ENCODE data around the gene FAM171A1.

The FAM171A1 gene

GRCh38 chr10:15316145-15316544, 54.9 kb downstream of the FAM171A1 start:
- 62% methylated on average over 9 of the region's 9 CpGs for WGBS
- Histone ChIP-seq H3K36me3 (ENCODE audit: control insufficient read depth in 1 of 2, insufficient read depth in 2 of 2, low read depth in 1 of 2, low read length in 2 of 2) (peaks cover 0 to 4% of the 10 kb centered on the region in 2 experiments), H3K4me2 (ENCODE audit: low read length, poor library complexity, severe bottlenecking) (peak overlapping the region; percentile 38), H2AK5ac (ENCODE audit: low read length, severe bottlenecking) (no peak overlapping the region), H3K27ac (ENCODE audit: low read length, poor library complexity, severe bottlenecking) (peak overlapping the region; percentile 24), H2AFZ (ENCODE audit: low read depth, low read length) (no peak overlapping the region), H3K4me3 (ENCODE audit: insufficient read depth in 1 of 2, low read depth in 1 of 2, low read length in 2 of 2) (no peak overlapping the region), H3K79me1 (replicated peaks; ENCODE audit: low read length, poor library complexity, severe bottlenecking) (peaks cover 39% of the 10 kb centered on the region), H2BK5ac (ENCODE audit: low read depth, low read length, poor library complexity, severe bottlenecking) (no peak overlapping the region), H2BK120ac (ENCODE audit: low read depth, low read length) (no peak overlapping the region), H2BK15ac (ENCODE audit: low read depth, poor library complexity, severe bottlenecking) (peak overlapping the region; percentile 3), H3K9me3 (ENCODE audit: control insufficient read depth, low read length) (no peaks in the 10 kb centered on the region), H3K9ac (ENCODE audit: low read length) (no peak overlapping the region), H3K23ac (ENCODE audit: low read length in 2 of 2) (no peak overlapping the region), H3K4ac (ENCODE audit: low read depth in 1 of 2, low read length in 2 of 2) (no peak overlapping the region), H4K8ac (ENCODE audit: low read length) (no peak overlapping the region), H3K18ac (ENCODE audit: low read depth in 1 of 2, low read length in 2 of 2) (peak overlapping the region in 1 of 2 experiments; percentile 65), H4K91ac (ENCODE audit: low read length) (no peak overlapping the region), H2BK12ac (ENCODE audit: low read length in 2 of 2) (peak overlapping the region in 1 of 2 experiments; percentile 92), H3K4me1 (ENCODE audit: control insufficient read depth, insufficient read depth, low read depth, low read length) (peaks cover 17% of the 10 kb centered on the region), H3K14ac (ENCODE audit: low read length in 2 of 2) (peak overlapping the region in 1 of 2 experiments; percentile 68), H3K27me3 (ENCODE audit: control insufficient read depth in 1 of 2, insufficient read depth in 1 of 2, low read length in 2 of 2) (no peaks in the 10 kb centered on the region)
- peak; percentile 32 for DNase-seq

- H4K8ac ChIP-seq (ENCODE audit: low read length): no peak overlapping the region
- no peak overlapping the region for H3K14ac ChIP-seq (ENCODE audit: low read length in 2 of 2)
- H3K27ac ChIP-seq (ENCODE audit: low read length, poor library complexity, severe bottlenecking): no peak overlapping the region
- no peak overlapping the region for H3K4me2 ChIP-seq (ENCODE audit: low read length, poor library complexity, severe bottlenecking)
- no peak overlapping the region for H3K4ac ChIP-seq (ENCODE audit: low read depth in 1 of 2, low read length in 2 of 2)
- H3K23ac ChIP-seq (ENCODE audit: low read length in 2 of 2): no peak overlapping the region
- H2BK120ac ChIP-seq (ENCODE audit: low read depth, low read length): no peak overlapping the region
- WGBS: 95% methylated on average over 8 of the region's 8 CpGs
- no peaks in the 10 kb centered on the region for H3K27me3 ChIP-seq (ENCODE audit: control insufficient read depth in 1 of 2, insufficient read depth in 1 of 2, low read length in 2 of 2)
- H2BK15ac ChIP-seq (ENCODE audit: low read depth, poor library complexity, severe bottlenecking): no peak overlapping the region
- H3K18ac ChIP-seq (ENCODE audit: low read depth in 1 of 2, low read length in 2 of 2): peak overlapping the region in 1 of 2 experiments; percentile 13
- H4K91ac ChIP-seq (ENCODE audit: low read length): no peak overlapping the region
- no peaks in the 10 kb centered on the region for H3K9me3 ChIP-seq (ENCODE audit: control insufficient read depth, low read length)
- H2AK5ac ChIP-seq (ENCODE audit: low read length, severe bottlenecking): no peak overlapping the region
- H2BK5ac ChIP-seq (ENCODE audit: low read depth, low read length, poor library complexity, severe bottlenecking): no peak overlapping the region
- peaks cover 0 to 4% of the 10 kb centered on the region in 2 experiments for H3K36me3 ChIP-seq (ENCODE audit: control insufficient read depth in 1 of 2, insufficient read depth in 2 of 2, low read depth in 1 of 2, low read length in 2 of 2)
- H2BK12ac ChIP-seq (ENCODE audit: low read length in 2 of 2): no peak overlapping the region
- H3K9ac ChIP-seq (ENCODE audit: low read length): no peak overlapping the region
- H3K4me3 ChIP-seq (ENCODE audit: insufficient read depth in 1 of 2, low read depth in 1 of 2, low read length in 2 of 2): no peak overlapping the region
- H3K4me1 ChIP-seq (ENCODE audit: control insufficient read depth, insufficient read depth, low read depth, low read length): peaks cover 17% of the 10 kb centered on the region
- DNase-seq: no peak
- H3K79me1 ChIP-seq (replicated peaks; ENCODE audit: low read length, poor library complexity, severe bottlenecking): peaks cover 47% of the 10 kb centered on the region
- H2AFZ ChIP-seq (ENCODE audit: low read depth, low read length): no peak overlapping the region
Measured at GRCh38 chr10:15315286-15315685, 55.8 kb downstream of the FAM171A1 start.

- H2BK15ac ChIP-seq (ENCODE audit: low read depth, poor library complexity, severe bottlenecking): peak overlapping the region; percentile 52
- H2AK5ac ChIP-seq (ENCODE audit: low read length, severe bottlenecking): peak overlapping the region; percentile 17
- WGBS: 98% methylated on average over 15 of the region's 17 CpGs
- H3K23ac ChIP-seq (ENCODE audit: low read length in 2 of 2): no peak overlapping the region
- H3K9ac ChIP-seq (ENCODE audit: low read length): no peak overlapping the region
- H3K9me3 ChIP-seq (ENCODE audit: control insufficient read depth, low read length): no peaks in the 10 kb centered on the region
- H3K18ac ChIP-seq (ENCODE audit: low read depth in 1 of 2, low read length in 2 of 2): peak overlapping the region in 1 of 2 experiments; percentile 79
- no peak for DNase-seq
- no peak overlapping the region for H3K4me3 ChIP-seq (ENCODE audit: insufficient read depth in 1 of 2, low read depth in 1 of 2, low read length in 2 of 2)
- H3K27me3 ChIP-seq (ENCODE audit: control insufficient read depth in 1 of 2, insufficient read depth in 1 of 2, low read length in 2 of 2): no peaks in the 10 kb centered on the region
- no peak overlapping the region for H2AFZ ChIP-seq (ENCODE audit: low read depth, low read length)
- no peak overlapping the region for H3K4me2 ChIP-seq (ENCODE audit: low read length, poor library complexity, severe bottlenecking)
- no peak overlapping the region for H2BK120ac ChIP-seq (ENCODE audit: low read depth, low read length)
- H3K14ac ChIP-seq (ENCODE audit: low read length in 2 of 2): peak overlapping the region in 1 of 2 experiments; percentile 30
- H3K4ac ChIP-seq (ENCODE audit: low read depth in 1 of 2, low read length in 2 of 2): peak overlapping the region in 1 of 2 experiments; percentile 9
- H4K91ac ChIP-seq (ENCODE audit: low read length): peak overlapping the region; percentile 67
- peak overlapping the region in 1 of 2 experiments; percentile 73 for H2BK12ac ChIP-seq (ENCODE audit: low read length in 2 of 2)
- peaks cover 18% of the 10 kb centered on the region for H3K4me1 ChIP-seq (ENCODE audit: control insufficient read depth, insufficient read depth, low read depth, low read length)
- no peak overlapping the region for H3K27ac ChIP-seq (ENCODE audit: low read length, poor library complexity, severe bottlenecking)
- peaks cover 0 to 4% of the 10 kb centered on the region in 2 experiments for H3K36me3 ChIP-seq (ENCODE audit: control insufficient read depth in 1 of 2, insufficient read depth in 2 of 2, low read depth in 1 of 2, low read length in 2 of 2)
- no peak overlapping the region for H4K8ac ChIP-seq (ENCODE audit: low read length)
- H2BK5ac ChIP-seq (ENCODE audit: low read depth, low read length, poor library complexity, severe bottlenecking): no peak overlapping the region
- H3K79me1 ChIP-seq (replicated peaks; ENCODE audit: low read length, poor library complexity, severe bottlenecking): peaks cover 50% of the 10 kb centered on the region
Measured at GRCh38 chr10:15314482-15315045, 56.5 kb downstream of the FAM171A1 start.

- peak; percentile 71 for DNase-seq
- no peak overlapping the region for H2BK5ac ChIP-seq (ENCODE audit: low read depth, low read length, poor library complexity, severe bottlenecking)
- no peak overlapping the region for H3K4ac ChIP-seq (ENCODE audit: low read depth in 1 of 2, low read length in 2 of 2)
- H3K79me1 ChIP-seq (replicated peaks; ENCODE audit: low read length, poor library complexity, severe bottlenecking): peaks cover 47% of the 10 kb centered on the region
- WGBS: 10% methylated on average over 7 of the region's 13 CpGs
- peak overlapping the region; percentile 16 for H4K8ac ChIP-seq (ENCODE audit: low read length)
- no peak overlapping the region for H3K14ac ChIP-seq (ENCODE audit: low read length in 2 of 2)
- H2BK120ac ChIP-seq (ENCODE audit: low read depth, low read length): no peak overlapping the region
- H3K27ac ChIP-seq (ENCODE audit: low read length, poor library complexity, severe bottlenecking): peak overlapping the region; percentile 5
- peak overlapping the region; percentile 67 for H3K9ac ChIP-seq (ENCODE audit: low read length)
- H3K4me2 ChIP-seq (ENCODE audit: low read length, poor library complexity, severe bottlenecking): no peak overlapping the region
- no peak overlapping the region for H2AFZ ChIP-seq (ENCODE audit: low read depth, low read length)
- peak overlapping the region; percentile 1 to 54 for H3K18ac ChIP-seq (ENCODE audit: low read depth in 1 of 2, low read length in 2 of 2)
- no peaks in the 10 kb centered on the region for H3K27me3 ChIP-seq (ENCODE audit: control insufficient read depth in 1 of 2, insufficient read depth in 1 of 2, low read length in 2 of 2)
- peaks cover 0 to 4% of the 10 kb centered on the region in 2 experiments for H3K36me3 ChIP-seq (ENCODE audit: control insufficient read depth in 1 of 2, insufficient read depth in 2 of 2, low read depth in 1 of 2, low read length in 2 of 2)
- H3K23ac ChIP-seq (ENCODE audit: low read length in 2 of 2): no peak overlapping the region
- no peak overlapping the region for H2BK12ac ChIP-seq (ENCODE audit: low read length in 2 of 2)
- H2AK5ac ChIP-seq (ENCODE audit: low read length, severe bottlenecking): no peak overlapping the region
- no peak overlapping the region for H4K91ac ChIP-seq (ENCODE audit: low read length)
- peak overlapping the region in 1 of 2 experiments; percentile 9 for H3K4me3 ChIP-seq (ENCODE audit: insufficient read depth in 1 of 2, low read depth in 1 of 2, low read length in 2 of 2)
- H3K9me3 ChIP-seq (ENCODE audit: control insufficient read depth, low read length): no peaks in the 10 kb centered on the region
- peaks cover 18% of the 10 kb centered on the region for H3K4me1 ChIP-seq (ENCODE audit: control insufficient read depth, insufficient read depth, low read depth, low read length)
- H2BK15ac ChIP-seq (ENCODE audit: low read depth, poor library complexity, severe bottlenecking): peak overlapping the region; percentile 41
Measured at GRCh38 chr10:15313843-15314242, 57.2 kb downstream of the FAM171A1 start.
